Chondrocyte (in vitro differentiated cells): ENCODE measurements around the gene KIAA2012. TPM values are rescaled to one million over a fixed set of nuclear protein-coding genes. Genes with fewer than 3 reads are reported as not detected.

Source experiments
- DNase-seq: peaks from one replicate; pipeline ENCODE4 v3.0.0; 2021; ENCODE audit warnings: mixed read lengths, low spot score
- H3K27ac Mint-ChIP-seq: one replicate; pipeline ENCODE4 v1.8.0; 2021; ENCODE audit warnings: mild to moderate bottlenecking, moderate library complexity, mixed read lengths; ENCODE audit not compliant: unreplicated experiment
- H3K27me3 Mint-ChIP-seq: 2 replicates; pipeline ENCODE4 v1.8.0; 2021; ENCODE audit warnings: low read depth, mixed read lengths
- H3K36me3 Mint-ChIP-seq: 2 replicates; pipeline ENCODE4 v1.8.0; 2021; ENCODE audit warnings: low read depth, mixed read lengths
- H3K4me1 Mint-ChIP-seq: 2 replicates; pipeline ENCODE4 v1.8.0; 2021; ENCODE audit warnings: low read depth, mild to moderate bottlenecking, mixed read lengths
- H3K4me3 Mint-ChIP-seq: one replicate; pipeline ENCODE4 v1.8.0; 2021; ENCODE audit warnings: mild to moderate bottlenecking, moderate library complexity, mixed read lengths; ENCODE audit not compliant: unreplicated experiment
- H3K9me3 Mint-ChIP-seq: 2 replicates; pipeline ENCODE4 v1.8.0; 2021; ENCODE audit warnings: low read depth, mixed read lengths
- total RNA-seq: library from RNA; stranded (reverse); gene quantifications from 3 replicates; pipeline ENCODE4 v1.2.1, GENCODE V29; 2021
- TF ChIP-seq, protein P1 (sequence below): fragments of 200-600 bp; sonication (generic); IDR thresholded peaks from 2 replicates; pipeline ENCODE4 v1.5.0; 2021; ENCODE audit warnings: antibody characterized with exemption, mild to moderate bottlenecking, moderate library complexity

The KIAA2012 gene
- total RNA-seq, 1 donor from 2014 or later: not detected

DNA sequence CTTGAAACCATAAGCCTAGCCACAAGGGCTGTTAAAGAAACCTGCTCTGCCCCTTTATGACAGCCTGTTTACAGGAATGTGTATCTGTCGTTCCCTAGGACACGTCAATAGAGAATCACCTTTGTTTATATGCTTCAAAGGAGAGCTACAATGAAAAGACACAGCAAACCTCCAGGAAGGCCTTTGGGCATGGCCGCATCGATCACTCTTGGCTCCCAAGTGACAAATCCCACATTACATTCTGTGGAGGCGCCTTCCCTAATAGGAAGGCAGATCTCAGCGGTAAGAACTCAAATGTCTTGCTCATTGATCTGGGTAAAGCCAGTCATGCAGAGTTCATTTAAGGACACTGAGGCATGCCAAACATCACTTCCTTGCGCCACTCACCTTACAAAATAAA, 26.5 kb downstream of the KIAA2012 start:
- no peak overlapping the region for H3K4me3 Mint-ChIP-seq
- no peaks in the 10 kb centered on the region for H3K9me3 Mint-ChIP-seq
- H3K36me3 Mint-ChIP-seq: no peaks in the 10 kb centered on the region
- TF ChIP-seq, protein P1, sequence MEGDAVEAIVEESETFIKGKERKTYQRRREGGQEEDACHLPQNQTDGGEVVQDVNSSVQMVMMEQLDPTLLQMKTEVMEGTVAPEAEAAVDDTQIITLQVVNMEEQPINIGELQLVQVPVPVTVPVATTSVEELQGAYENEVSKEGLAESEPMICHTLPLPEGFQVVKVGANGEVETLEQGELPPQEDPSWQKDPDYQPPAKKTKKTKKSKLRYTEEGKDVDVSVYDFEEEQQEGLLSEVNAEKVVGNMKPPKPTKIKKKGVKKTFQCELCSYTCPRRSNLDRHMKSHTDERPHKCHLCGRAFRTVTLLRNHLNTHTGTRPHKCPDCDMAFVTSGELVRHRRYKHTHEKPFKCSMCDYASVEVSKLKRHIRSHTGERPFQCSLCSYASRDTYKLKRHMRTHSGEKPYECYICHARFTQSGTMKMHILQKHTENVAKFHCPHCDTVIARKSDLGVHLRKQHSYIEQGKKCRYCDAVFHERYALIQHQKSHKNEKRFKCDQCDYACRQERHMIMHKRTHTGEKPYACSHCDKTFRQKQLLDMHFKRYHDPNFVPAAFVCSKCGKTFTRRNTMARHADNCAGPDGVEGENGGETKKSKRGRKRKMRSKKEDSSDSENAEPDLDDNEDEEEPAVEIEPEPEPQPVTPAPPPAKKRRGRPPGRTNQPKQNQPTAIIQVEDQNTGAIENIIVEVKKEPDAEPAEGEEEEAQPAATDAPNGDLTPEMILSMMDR: no peak
- H3K27ac Mint-ChIP-seq: no peak overlapping the region
- H3K27me3 Mint-ChIP-seq: no peaks in the 10 kb centered on the region
- peaks cover 3% of the 10 kb centered on the region for H3K4me1 Mint-ChIP-seq
- DNase-seq: no peak

DNA sequence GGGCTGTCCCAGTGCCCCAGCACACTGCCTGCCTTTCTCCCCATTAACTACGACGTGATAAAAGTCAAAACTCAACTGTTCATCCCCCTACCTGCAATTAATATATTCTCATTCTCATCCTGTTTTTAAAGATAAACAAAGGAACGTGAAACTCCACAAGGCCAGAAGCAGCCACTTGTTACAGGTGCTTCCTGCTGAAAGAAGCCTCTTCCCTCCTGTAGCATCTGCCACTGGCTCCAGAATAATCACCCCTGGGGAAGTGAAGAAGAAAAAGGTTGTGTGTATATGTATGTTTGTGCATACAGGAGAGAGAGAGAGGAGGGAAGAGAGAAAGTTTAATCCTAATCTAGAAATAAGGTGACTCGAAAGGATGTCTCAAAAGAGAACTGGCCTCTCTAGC, 27.1 kb downstream of the KIAA2012 start:
- Mint-ChIP-seq H3K36me3 (no peaks in the 10 kb centered on the region), H3K27me3 (no peaks in the 10 kb centered on the region), H3K4me3 (no peak overlapping the region), H3K9me3 (no peaks in the 10 kb centered on the region), H3K27ac (no peak overlapping the region), H3K4me1 (peaks cover 3% of the 10 kb centered on the region)
- no peak for DNase-seq
- TF ChIP-seq, protein P1: no peak

DNA sequence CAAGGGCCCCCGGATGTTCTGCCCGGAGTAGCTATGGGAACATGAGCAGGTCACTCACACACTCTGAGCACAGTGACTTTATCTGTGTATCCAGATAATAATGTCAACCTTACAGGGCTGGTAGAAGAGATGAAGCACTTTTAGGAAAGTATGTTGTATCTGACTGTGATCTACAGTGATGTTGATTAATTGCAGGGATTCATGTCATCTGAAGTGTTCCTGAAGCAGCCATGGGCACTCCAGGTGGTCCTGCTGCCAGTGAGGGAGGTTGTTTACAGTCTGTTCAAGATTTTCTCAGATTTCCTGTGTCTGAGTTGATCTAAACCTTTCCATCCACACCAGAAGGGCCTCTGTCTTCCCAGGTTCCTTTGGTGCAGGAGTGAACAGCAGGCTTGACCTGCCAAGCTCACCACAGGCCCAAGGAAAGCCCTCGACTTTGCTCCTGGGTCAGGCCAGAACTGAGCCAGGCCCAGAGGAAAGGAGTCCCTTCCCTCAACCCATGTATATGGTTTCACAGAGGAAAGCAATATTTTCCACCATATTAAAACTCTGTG, 28.0 kb downstream of the KIAA2012 start:
- DNase-seq: no peak
- TF ChIP-seq, protein P1: no peak
- no peaks in the 10 kb centered on the region for H3K36me3 Mint-ChIP-seq
- peaks cover 3% of the 10 kb centered on the region for H3K4me1 Mint-ChIP-seq
- H3K4me3 Mint-ChIP-seq: no peak overlapping the region
- no peak overlapping the region for H3K27ac Mint-ChIP-seq
- H3K27me3 Mint-ChIP-seq: no peaks in the 10 kb centered on the region
- H3K9me3 Mint-ChIP-seq: no peaks in the 10 kb centered on the region

DNA sequence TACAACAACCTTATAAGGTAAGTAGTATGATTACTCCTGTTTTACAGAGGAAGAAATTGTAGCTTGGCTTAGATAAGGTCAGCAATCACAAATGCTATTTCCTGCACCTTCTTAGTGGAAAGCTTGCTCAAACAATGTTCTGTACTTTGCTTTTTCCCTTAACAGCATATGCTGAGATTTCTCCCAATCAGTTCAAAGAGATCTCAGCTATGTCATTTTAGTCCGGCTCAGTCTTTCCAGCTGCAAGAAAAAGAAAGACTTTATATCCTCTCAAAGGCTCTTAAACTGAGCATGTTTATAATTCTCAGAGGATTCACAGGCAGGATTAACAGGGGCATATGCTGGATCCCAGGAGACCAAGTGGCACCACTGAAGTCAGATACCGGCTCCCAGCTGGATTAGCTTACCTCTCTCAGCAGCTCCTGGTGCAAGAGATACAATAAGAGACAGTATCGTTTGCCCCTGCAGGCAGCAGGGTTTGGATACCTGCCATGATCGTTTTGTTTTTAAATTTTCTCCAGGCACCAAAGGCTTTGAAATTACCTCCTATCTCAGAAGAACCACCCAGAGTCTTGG, 29.5 kb downstream of the KIAA2012 start:
- no peaks in the 10 kb centered on the region for H3K27me3 Mint-ChIP-seq
- H3K36me3 Mint-ChIP-seq: no peaks in the 10 kb centered on the region
- no peak overlapping the region for H3K27ac Mint-ChIP-seq
- peaks cover 3% of the 10 kb centered on the region for H3K4me1 Mint-ChIP-seq
- no peak for DNase-seq
- TF ChIP-seq, protein P1: no peak
- H3K4me3 Mint-ChIP-seq: no peak overlapping the region
- H3K9me3 Mint-ChIP-seq: no peaks in the 10 kb centered on the region

DNA sequence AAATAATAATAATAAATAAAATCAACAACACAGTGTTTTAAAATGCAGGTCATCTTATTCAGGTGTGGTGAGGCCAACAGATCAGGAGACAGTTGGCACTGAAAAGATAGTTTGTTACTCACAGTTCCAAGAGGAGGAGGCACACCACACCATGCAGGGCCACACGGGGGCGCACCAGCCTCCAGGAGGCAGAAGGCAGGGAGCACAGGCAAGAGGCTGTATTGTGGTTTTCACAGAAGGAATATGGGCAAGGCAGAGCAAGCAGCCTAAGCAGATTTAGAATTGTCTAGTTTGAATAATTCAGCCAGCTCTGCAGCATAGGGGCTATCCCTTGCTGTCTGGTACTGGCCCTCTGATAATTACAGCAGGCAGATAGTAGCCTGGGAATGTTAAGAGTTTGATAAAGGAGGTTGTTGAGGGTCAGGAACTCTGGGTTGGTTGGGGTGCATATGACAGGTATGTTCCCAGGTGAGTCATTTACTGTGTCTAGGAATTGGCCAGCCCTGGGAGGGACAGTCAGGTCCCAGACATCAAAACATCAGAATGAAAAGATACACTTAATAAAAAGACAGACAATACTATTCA, 31.3 kb downstream of the KIAA2012 start:
- H3K27me3 Mint-ChIP-seq: no peaks in the 10 kb centered on the region
- no peaks in the 10 kb centered on the region for H3K36me3 Mint-ChIP-seq
- no peaks in the 10 kb centered on the region for H3K9me3 Mint-ChIP-seq
- H3K27ac Mint-ChIP-seq: no peak overlapping the region
- no peak overlapping the region for H3K4me3 Mint-ChIP-seq
- TF ChIP-seq, protein P1: peak; percentile 78
- no peak for DNase-seq
- peaks cover 9% of the 10 kb centered on the region for H3K4me1 Mint-ChIP-seq
